HepG2 (cell line): Measurements from ENCODE around the gene GPS2. TPM values are rescaled to one million over a fixed set of nuclear protein-coding genes. Genes with fewer than 3 reads are reported as not detected.
A peak's percentile ranks its signal among the peaks of the same experiment; 100 is the strongest.

Experiments used
- ARID3A ChIP-seq: IDR thresholded peaks from 2 replicates; pipeline ENCODE4 v1.6.1; 2012; ENCODE audit warnings: low read depth, low read length, improper control_type of control experiment
- DZIP1 ChIP-seq: sonication (generic); formaldehyde crosslinking; IDR thresholded peaks from 2 replicates; pipeline ENCODE4 v1.5.0; 2020; ENCODE audit warnings: mild to moderate bottlenecking, missing genetic modification reagents
- GPBP1L1 ChIP-seq: sonication (generic); formaldehyde crosslinking; IDR thresholded peaks from 2 replicates; pipeline ENCODE4 v1.5.0; 2020; ENCODE audit warnings: mild to moderate bottlenecking, missing genetic modification reagents
- GTF3A ChIP-seq: sonication (generic); formaldehyde crosslinking; conservative IDR thresholded peaks from 2 replicates; pipeline ENCODE4 v1.4.0; 2020; ENCODE audit warnings: mild to moderate bottlenecking, missing genetic modification reagents
- GZF1 ChIP-seq: sonication (generic); formaldehyde crosslinking; IDR thresholded peaks from 2 replicates; pipeline ENCODE4 v1.5.1; 2020; ENCODE audit warnings: mild to moderate bottlenecking, missing genetic modification reagents
- ISX ChIP-seq: sonication (generic); formaldehyde crosslinking; conservative IDR thresholded peaks from 2 replicates; pipeline ENCODE4 v1.5.0; 2020; ENCODE audit warnings: missing genetic modification reagents
- LBX2 ChIP-seq: sonication (generic); formaldehyde crosslinking; IDR thresholded peaks from 2 replicates; pipeline ENCODE4 v1.5.0; 2020; ENCODE audit warnings: missing genetic modification reagents, mild to moderate bottlenecking, borderline replicate concordance
- MIER3 ChIP-seq: IDR thresholded peaks from 2 replicates; pipeline ENCODE4 v1.6.1; 2016; ENCODE audit warnings: missing compliant biosample characterization, borderline replicate concordance
- MXD1 ChIP-seq: sonication (generic); formaldehyde crosslinking; IDR thresholded peaks from 2 replicates; pipeline ENCODE4 v1.4.0; 2020; ENCODE audit warnings: mild to moderate bottlenecking, missing genetic modification reagents
- NR2F6 ChIP-seq, 2 experiments: IDR thresholded peaks; 2 replicates each; pipeline ENCODE4 v1.6.1; 2016; ENCODE audit warnings: antibody characterized with exemption in 1 of 2, mild to moderate bottlenecking in 1 of 2
- RARA ChIP-seq: IDR thresholded peaks from 2 replicates; pipeline ENCODE4 v1.6.1; 2016; ENCODE audit warnings: missing genetic modification reagents, missing compliant biosample characterization
- TBP ChIP-seq: sonication (generic); formaldehyde crosslinking; IDR thresholded peaks from 2 replicates; pipeline ENCODE4 v1.5.0; 2020; ENCODE audit warnings: missing genetic modification reagents
- ZBTB4 ChIP-seq: sonication (generic); formaldehyde crosslinking; IDR thresholded peaks from 2 replicates; pipeline ENCODE4 v1.4.0; 2020; ENCODE audit warnings: missing genetic modification reagents, mild to moderate bottlenecking, borderline replicate concordance
- ZNF234 ChIP-seq: sonication (generic); formaldehyde crosslinking; conservative IDR thresholded peaks from 2 replicates; pipeline ENCODE4 v1.5.1; 2020; ENCODE audit warnings: mild to moderate bottlenecking, missing genetic modification reagents
- ZNF292 ChIP-seq: sonication (generic); formaldehyde crosslinking; IDR thresholded peaks from 2 replicates; pipeline ENCODE4 v1.8.1; 2022; ENCODE audit warnings: mild to moderate bottlenecking, low read depth, missing genetic modification reagents, borderline replicate concordance
- ZNF354B ChIP-seq: sonication (generic); formaldehyde crosslinking; IDR thresholded peaks from 2 replicates; pipeline ENCODE4 v1.8.0; 2022; ENCODE audit warnings: mild to moderate bottlenecking, missing genetic modification reagents
- ZNF597 ChIP-seq: sonication (generic); formaldehyde crosslinking; IDR thresholded peaks from 2 replicates; pipeline ENCODE4 v1.5.0; 2020; ENCODE audit warnings: missing genetic modification reagents
- ZNF768 ChIP-seq: sonication (generic); formaldehyde crosslinking; IDR thresholded peaks from 2 replicates; pipeline ENCODE4 v1.4.0; 2020; ENCODE audit warnings: missing genetic modification reagents
- polyA plus RNA-seq, 8 experiments: library from polyadenylated mRNA; depleted of rRNA in 3 of 8; stranded (reverse) in 7 of 8; unstranded in 1 of 8; fragments of >200 nt; fragmentation: Illumina TruSeq in 4 of 8; extraction: Trizol in 4 of 8; gene quantifications; 2 replicates each; pipeline versions ENCODE4 v1.2.1 to v1.2.3, GENCODE V29; 2011 to 2016; ENCODE audit warnings: low read depth in 4 of 8, missing spikeins in 1 of 8, mixed read lengths in 1 of 8; ENCODE audit not compliant: insufficient read depth in 1 of 8
- total RNA-seq, 5 experiments: library from RNA; depleted of rRNA; stranded (reverse); fragments of >200 nt; fragmentation: Illumina TruSeq; extraction: Trizol; gene quantifications; 2 replicates each; pipeline ENCODE4 v1.2.3, GENCODE V29; 2016; ENCODE audit warnings: low read depth in 1 of 5

The GPS2 gene
- total and polyA plus RNA-seq, 2 of the 13 experiments (the other 11 are each of a cell fraction or from before 2014, with no cell fraction given): 58.0 to 59.4 TPM

GRCh38 chr17:7296189-7296861 lies 18.8 kb downstream of the GPS2 start (continued):
- no peak for TF ChIP-seq ARID3A
- no peak for TF ChIP-seq NR2F6 (IDR thresholded peaks at IDR 0.05)
- TF ChIP-seq NR2F6 (CRISPR knock-in tag; IDR thresholded peaks at IDR 0.05): no peak
- TF ChIP-seq RARA (CRISPR knock-in tag): no peak
- no peak for TF ChIP-seq ZNF234 (CRISPR knock-in tag)
- no peak for TF ChIP-seq GPBP1L1 (CRISPR knock-in tag)
- TF ChIP-seq LBX2 (CRISPR knock-in tag): no peak
- TF ChIP-seq MXD1 (CRISPR knock-in tag): peak; percentile 67; the same call in 1 of the 2 replicates
- TF ChIP-seq GZF1 (CRISPR knock-in tag): no peak
- TF ChIP-seq ZNF597 (CRISPR knock-in tag): no peak
- peak; percentile 55; the same call in 1 of the 2 replicates for TF ChIP-seq ZNF768 (CRISPR knock-in tag)
- no peak for TF ChIP-seq ZBTB4 (CRISPR knock-in tag)
- TF ChIP-seq ISX: no peak
- TF ChIP-seq ZNF354B (CRISPR knock-in tag): no peak
- no peak for TF ChIP-seq TBP (CRISPR knock-in tag)
- TF ChIP-seq MIER3 (CRISPR knock-in tag): no peak
- no peak for TF ChIP-seq DZIP1 (CRISPR knock-in tag)
- TF ChIP-seq GTF3A: no peak
- no peak for TF ChIP-seq ZNF292 (CRISPR knock-in tag)
